ENCODE measurements around the gene MACROH2A2. TPM values are rescaled to one million over a fixed set of nuclear protein-coding genes. Genes with fewer than 3 reads are reported as not detected.

The MACROH2A2 gene
- total RNA-seq, 2 experiments from 2014 or later: 2.2 TPM

DNA sequence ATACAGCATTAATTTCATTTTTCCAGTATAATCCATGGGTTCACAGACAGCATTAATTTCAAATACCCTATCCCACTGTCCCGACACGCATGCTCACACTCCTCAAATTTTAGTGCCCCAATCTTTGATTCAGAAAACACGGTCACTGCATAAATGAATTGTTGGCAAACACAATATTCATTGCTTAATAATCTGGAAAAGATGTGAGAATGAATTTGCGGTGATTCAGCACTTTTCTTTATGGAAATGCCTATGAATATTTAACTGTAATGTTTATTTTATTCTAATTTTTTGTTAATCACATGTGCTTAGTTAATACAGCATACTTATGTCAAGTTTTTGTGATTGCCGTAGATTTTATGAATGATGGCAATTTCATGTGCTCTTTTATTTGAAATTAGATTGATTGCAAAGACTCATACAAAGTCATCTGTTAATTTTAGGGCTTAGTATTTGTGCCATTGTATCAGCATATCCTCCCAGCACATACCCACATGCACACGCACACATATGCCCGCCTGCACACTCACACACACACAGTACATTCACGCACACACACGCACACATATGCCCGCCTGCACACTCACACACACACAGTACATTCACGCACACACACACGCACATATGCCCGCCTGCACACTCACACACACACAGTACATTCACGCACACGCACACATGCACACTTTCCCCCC lies 35.1 kb downstream of the MACROH2A2 start:
- intact Hi-C loops (cut with DNase I, micrococcal nuclease): loop anchor here in 1 of 2 experiments (10.0 kb wide), 1 partner anchor 277 kb away; no protein-coding TSS in a partner anchor
- Histone ChIP-seq H3K27me3 (ENCODE audit: control insufficient read depth in 1 of 2, insufficient read depth in 2 of 2, low read length in 2 of 2) (no peaks in the 10 kb centered on the region), H3K9me3 (ENCODE audit: control insufficient read depth in 1 of 2, insufficient read depth in 1 of 2, low read length in 2 of 2) (no peaks in the 10 kb centered on the region), H3K4me3 (ENCODE audit: low read length) (no peak overlapping the region), H3K4me1 (ENCODE audit: insufficient read depth, low read length) (peaks cover 12% of the 10 kb centered on the region), H3K36me3 (ENCODE audit: insufficient read depth, low read length) (no peaks in the 10 kb centered on the region), H3K27ac (ENCODE audit: low read depth in 1 of 2, low read length in 2 of 2) (no peak overlapping the region)
- CTCF ChIA-PET: no interaction called here
- no peak overlapping the region for H3K27ac Mint-ChIP-seq
- H3K36me3 Mint-ChIP-seq (ENCODE audit: low read depth): no peaks in the 10 kb centered on the region
- no peak overlapping the region for H3K4me3 Mint-ChIP-seq
- TF ChIP-seq, protein P1, sequence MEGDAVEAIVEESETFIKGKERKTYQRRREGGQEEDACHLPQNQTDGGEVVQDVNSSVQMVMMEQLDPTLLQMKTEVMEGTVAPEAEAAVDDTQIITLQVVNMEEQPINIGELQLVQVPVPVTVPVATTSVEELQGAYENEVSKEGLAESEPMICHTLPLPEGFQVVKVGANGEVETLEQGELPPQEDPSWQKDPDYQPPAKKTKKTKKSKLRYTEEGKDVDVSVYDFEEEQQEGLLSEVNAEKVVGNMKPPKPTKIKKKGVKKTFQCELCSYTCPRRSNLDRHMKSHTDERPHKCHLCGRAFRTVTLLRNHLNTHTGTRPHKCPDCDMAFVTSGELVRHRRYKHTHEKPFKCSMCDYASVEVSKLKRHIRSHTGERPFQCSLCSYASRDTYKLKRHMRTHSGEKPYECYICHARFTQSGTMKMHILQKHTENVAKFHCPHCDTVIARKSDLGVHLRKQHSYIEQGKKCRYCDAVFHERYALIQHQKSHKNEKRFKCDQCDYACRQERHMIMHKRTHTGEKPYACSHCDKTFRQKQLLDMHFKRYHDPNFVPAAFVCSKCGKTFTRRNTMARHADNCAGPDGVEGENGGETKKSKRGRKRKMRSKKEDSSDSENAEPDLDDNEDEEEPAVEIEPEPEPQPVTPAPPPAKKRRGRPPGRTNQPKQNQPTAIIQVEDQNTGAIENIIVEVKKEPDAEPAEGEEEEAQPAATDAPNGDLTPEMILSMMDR (IDR thresholded peaks at IDR 0.05): no peak
- DNase-seq (no peak), ATAC-seq (ENCODE audit: poor library complexity) (no peak)
- H3K4me1 Mint-ChIP-seq (ENCODE audit: low read depth): peaks cover 26% of the 10 kb centered on the region
- no peaks in the 10 kb centered on the region for H3K9me3 Mint-ChIP-seq
- H3K27me3 Mint-ChIP-seq: no peaks in the 10 kb centered on the region
- POLR2A ChIA-PET: no interaction called here

DNA sequence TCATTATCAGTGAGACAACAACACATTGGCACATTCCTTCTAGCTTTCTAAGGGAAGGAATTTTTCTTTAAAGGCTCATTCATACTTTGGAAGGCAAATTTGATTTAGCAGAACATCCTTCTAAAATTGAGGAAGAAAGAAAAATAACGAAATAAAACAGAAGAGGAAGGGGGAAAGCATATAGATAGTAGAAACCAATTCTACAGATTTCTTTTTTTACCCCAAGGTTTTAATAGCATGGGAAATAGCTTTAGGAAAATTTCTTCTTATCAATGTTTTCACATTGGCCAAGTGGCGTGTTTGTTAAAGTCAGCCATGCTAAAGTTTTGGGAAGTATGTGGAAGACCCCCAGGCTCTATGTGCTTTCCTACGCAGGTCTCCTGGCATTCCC lies 35.7 kb downstream of the MACROH2A2 start:
- H3K4me3 Mint-ChIP-seq: no peak overlapping the region
- Histone ChIP-seq H3K36me3 (ENCODE audit: insufficient read depth, low read length) (no peaks in the 10 kb centered on the region), H3K4me3 (ENCODE audit: low read length) (no peak overlapping the region), H3K4me1 (ENCODE audit: insufficient read depth, low read length) (peaks cover 17% of the 10 kb centered on the region), H3K9me3 (ENCODE audit: control insufficient read depth in 1 of 2, insufficient read depth in 1 of 2, low read length in 2 of 2) (no peaks in the 10 kb centered on the region), H3K27me3 (ENCODE audit: control insufficient read depth in 1 of 2, insufficient read depth in 2 of 2, low read length in 2 of 2) (no peaks in the 10 kb centered on the region), H3K27ac (ENCODE audit: low read depth in 1 of 2, low read length in 2 of 2) (no peak overlapping the region)
- no peak overlapping the region for H3K27ac Mint-ChIP-seq
- POLR2A ChIA-PET: no interaction called here
- H3K36me3 Mint-ChIP-seq (ENCODE audit: low read depth): no peaks in the 10 kb centered on the region
- H3K4me1 Mint-ChIP-seq (ENCODE audit: low read depth): peaks cover 31% of the 10 kb centered on the region
- CTCF ChIA-PET: no interaction called here
- TF ChIP-seq, protein P1 (IDR thresholded peaks at IDR 0.05): no peak
- H3K9me3 Mint-ChIP-seq: no peaks in the 10 kb centered on the region
- no peaks in the 10 kb centered on the region for H3K27me3 Mint-ChIP-seq
- intact Hi-C loops (cut with DNase I, micrococcal nuclease): loop anchor here in 1 of 2 experiments (10.0 kb wide), 1 partner anchor 276 kb away; no protein-coding TSS in a partner anchor
- ATAC-seq (ENCODE audit: poor library complexity) (no peak), DNase-seq (no peak)

DNA sequence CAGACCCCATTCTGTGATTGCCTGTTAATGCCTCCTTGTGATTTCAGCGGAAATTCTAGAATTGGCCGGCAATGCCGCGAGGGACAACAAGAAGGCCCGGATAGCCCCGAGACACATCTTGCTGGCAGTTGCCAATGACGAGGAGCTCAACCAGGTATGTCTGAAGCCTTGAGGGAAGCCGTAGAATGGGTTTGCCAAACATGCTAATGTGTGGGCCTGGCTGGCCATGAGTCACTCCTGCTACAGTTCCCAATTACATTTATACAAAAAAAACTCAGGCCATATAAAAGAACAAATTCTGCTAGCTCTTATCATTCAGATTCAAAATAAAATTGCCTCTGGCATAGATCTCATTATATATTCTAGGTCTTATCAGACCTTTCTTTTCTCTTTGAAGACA lies 37.4 kb downstream of the MACROH2A2 start:
- Histone ChIP-seq H3K4me3 (ENCODE audit: low read length) (no peak overlapping the region), H3K36me3 (ENCODE audit: insufficient read depth, low read length) (no peaks in the 10 kb centered on the region), H3K27me3 (ENCODE audit: control insufficient read depth in 1 of 2, insufficient read depth in 2 of 2, low read length in 2 of 2) (no peaks in the 10 kb centered on the region), H3K9me3 (ENCODE audit: control insufficient read depth in 1 of 2, insufficient read depth in 1 of 2, low read length in 2 of 2) (no peaks in the 10 kb centered on the region), H3K27ac (ENCODE audit: low read depth in 1 of 2, low read length in 2 of 2) (no peak overlapping the region), H3K4me1 (ENCODE audit: insufficient read depth, low read length) (peaks cover 29% of the 10 kb centered on the region)
- Mint-ChIP-seq H3K4me3 (no peak overlapping the region), H3K4me1 (ENCODE audit: low read depth) (peaks cover 47% of the 10 kb centered on the region), H3K27me3 (no peaks in the 10 kb centered on the region), H3K9me3 (no peaks in the 10 kb centered on the region), H3K36me3 (ENCODE audit: low read depth) (peaks cover 6% of the 10 kb centered on the region), H3K27ac (peak overlapping the region; percentile 99)
- intact Hi-C loops (cut with DNase I, micrococcal nuclease): no loop called here
- DNase-seq (no peak), ATAC-seq (ENCODE audit: poor library complexity) (no peak)
- POLR2A ChIA-PET: interaction anchor here (0.6 kb wide), 1 partner anchor 453 kb away, joined by 3 read pairs; no protein-coding TSS in a partner anchor
- CTCF ChIA-PET: no interaction called here
- TF ChIP-seq, protein P1 (IDR thresholded peaks at IDR 0.05): no peak
